CD4-positive, alpha-beta T cell treated with Interleukin-15 for 4 hours (primary cell): Measurements from ENCODE around the gene NRXN3.

Experiments used
- DNase-seq: peaks from one replicate; pipeline ENCODE4 v3.0.0-alpha.2; 2020; ENCODE audit warnings: low spot score

NRXN3 gene

GRCh38 chr14:79150226-79150625, 980.1 kb downstream of the NRXN3 start:
- DNase-seq: no peak

DNA sequence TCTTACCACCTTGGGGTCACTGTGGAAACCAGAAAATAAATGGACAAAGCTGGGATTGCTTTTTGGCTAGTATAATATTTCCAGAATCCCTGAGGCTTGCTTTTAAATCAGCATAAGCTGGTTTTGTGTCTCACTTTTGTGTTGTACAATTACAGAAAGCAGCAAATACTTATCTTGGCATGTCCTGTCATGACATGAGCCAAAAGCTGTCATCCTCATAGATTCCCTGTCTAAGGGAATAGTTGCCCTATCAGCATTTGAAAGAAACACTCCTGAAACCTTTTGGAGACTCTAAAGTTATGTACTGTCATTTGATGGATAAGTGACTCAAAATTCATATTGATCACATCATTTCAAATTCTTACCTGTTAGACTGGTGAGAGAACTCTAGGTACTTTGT, 987.2 kb downstream of the NRXN3 start:
- DNase-seq: no peak

DNA sequence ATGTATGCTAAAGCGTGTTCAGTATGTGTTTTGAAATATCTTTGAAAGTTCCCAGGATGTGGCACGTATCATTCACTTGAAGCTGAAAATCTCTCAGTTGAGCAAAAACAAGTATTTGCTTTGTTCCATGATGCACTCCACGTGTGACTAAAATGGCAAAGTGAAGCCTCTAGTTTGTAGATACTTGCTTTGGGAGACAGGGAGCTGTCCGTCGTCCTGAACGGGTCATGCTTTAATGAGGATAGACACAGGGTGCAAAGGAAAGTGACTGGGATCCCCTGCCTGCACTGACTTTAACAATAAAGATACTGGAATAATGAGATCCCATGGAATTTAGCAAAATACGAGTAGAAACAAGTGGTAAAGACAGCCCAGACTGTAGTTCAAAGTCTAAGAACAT, 991.4 kb downstream of the NRXN3 start:
- DNase-seq: no peak

DNA sequence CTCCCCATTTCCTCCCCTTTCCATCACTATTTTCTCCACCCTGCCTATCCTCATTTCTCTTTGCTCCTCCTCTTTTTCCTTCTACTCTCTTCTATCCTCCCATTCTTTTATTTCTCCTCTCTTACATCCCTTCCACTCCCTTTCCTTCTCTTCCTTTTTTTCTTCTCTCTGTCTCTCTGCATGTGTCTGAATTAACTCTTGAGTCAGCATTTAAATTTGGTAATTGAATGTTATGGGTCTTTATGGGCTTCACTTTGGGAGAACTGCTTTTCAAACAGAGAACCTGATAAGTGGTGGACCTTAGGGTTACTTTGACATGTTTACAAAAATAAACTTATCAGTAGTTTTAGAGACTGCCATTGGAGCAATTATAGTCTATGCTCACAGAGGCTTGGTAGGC, 992.7 kb downstream of the NRXN3 start:
- DNase-seq: no peak

- no peak for DNase-seq
Measured at GRCh38 chr14:79165471-79166090, 995.4 kb downstream of the NRXN3 start.

GRCh38 chr14:79166171-79166570, 996.0 kb downstream of the NRXN3 start:
- DNase-seq: no peak

DNA sequence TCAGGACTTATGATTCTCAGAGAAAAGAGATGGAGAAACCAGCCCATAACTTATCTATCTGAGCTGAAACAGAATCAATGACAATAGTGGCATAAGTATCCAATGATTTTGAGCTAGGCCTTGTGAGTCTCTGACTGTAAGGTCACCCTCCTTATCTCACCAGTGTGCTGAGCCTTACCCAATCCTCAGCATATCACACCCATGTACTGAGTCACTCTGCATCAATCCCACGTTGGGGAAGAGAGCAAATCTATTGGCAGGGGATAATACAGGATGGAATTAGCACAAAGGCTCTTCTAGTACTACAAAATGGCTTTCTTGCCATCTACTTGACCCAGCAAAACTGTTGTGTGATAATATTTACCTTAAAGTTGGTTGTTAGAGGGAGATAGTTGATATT, 997.8 kb downstream of the NRXN3 start:
- no peak for DNase-seq

DNA sequence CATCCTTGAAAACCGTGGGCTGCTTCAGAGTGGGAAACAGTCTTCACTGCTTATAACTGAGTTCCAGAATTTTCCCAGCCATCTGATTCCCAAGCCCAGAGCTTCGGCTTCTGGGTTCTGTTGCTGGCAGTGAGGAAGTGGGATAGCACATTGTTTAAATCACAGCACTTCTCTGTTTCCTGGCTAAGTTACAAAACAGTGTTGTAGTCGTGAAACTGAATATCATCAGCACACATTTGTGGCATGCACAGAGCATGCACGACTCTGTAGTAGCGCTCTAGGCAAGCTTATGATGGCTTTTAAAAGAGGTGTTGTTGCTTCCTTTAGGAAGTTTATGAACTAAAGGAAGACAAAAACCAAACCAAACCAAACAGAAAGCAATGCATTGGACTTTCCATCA, 1005.5 kb downstream of the NRXN3 start:
- no peak for DNase-seq

GRCh38 chr14:79177106-79177505, 1006.9 kb downstream of the NRXN3 start:
- DNase-seq: no peak

DNA sequence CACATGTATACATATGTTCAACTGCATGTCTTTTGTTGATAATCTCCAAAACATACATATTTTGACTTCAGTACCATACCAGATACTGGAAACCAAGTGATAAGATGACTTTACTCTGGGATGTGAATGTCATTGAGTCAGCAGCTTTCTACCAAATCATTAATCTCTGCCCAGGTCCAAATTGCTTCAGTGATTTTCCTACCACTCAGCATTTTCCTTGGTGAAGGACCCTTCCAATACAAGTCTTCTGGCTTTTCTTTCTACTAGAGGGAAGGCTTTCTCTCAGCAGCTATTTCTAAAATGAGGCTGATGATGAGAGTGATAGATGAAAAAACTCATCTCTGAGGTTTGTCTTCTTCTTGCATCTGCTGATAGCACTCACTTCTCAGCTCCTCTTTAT, 1008.5 kb downstream of the NRXN3 start:
- no peak for DNase-seq

DNA sequence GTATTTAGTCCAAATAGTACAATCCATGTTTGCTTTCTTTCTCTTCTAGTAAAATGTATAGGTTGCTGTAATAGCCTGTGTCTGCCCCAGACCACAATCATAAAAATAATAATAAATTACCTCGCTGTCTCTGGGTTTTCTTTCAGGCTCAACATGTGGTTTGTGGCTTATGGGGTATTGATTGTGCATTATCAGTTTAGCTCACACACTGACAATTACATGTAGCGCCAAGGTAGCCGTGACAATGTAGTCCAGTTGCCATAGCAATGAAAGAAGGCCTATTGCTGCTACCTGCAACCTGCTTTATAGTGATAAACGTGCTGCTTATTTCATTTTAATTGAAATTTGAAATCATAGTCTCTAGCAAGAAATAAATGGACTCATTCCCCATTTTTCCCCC, 1009.8 kb downstream of the NRXN3 start:
- DNase-seq: no peak

GRCh38 chr14:79180656-79181055, 1010.5 kb downstream of the NRXN3 start:
- no peak for DNase-seq

DNA sequence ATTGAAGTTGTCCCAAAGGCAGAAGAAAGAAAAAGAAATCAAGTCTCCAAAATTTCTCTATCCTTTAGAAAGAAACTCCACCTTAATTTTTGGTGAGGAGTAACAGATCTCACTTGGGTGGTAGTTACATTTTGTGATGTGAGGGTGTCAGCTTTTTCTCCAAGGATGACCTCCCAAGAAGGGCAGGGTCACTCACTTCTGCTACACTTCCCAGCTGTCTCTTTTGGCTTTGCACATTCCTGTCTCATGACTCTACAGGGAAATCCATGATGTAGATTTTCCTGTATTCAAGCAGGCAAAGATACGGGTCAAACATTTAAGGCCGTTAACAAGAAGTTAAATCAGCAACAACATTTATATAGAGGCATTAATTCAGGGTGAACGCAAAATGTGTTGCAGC, 1016.4 kb downstream of the NRXN3 start:
- DNase-seq: no peak

DNA sequence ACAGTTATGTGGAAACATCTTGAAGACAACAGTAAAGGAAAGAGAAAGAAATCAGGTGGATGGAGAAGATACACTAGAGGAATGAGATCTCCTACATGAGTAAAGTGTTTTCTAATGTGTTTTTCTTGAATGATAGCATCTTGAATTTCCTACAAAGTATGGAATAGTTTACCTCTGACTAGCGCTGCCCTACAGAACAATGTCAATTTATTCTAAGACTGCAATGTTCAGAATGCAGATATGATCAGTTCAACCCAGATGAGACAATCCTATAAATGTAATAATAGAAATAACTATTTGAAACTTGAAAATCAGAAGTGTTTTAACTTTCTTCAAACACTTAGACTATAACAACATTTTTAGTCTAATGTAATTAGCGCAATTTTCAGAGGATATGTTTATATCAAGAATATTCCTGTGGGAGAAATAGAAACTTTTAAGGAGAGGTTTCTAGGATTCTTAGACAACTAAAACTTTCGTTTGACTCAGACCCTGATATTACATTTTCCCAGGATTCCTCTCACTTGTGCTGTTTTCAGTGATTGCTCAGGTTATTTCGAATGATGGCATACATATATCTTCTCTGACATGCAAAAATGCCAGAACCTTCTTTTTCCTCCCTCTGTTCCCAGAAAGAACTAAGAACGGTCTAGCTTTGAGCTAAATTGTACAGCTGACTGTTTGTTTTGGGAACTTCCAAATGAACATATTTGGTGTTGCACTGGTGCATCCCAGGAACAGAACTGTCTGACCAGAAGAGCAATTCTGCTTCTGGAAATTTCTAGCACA, 1023.7 kb downstream of the NRXN3 start:
- DNase-seq: no peak

- DNase-seq: no peak
Measured at GRCh38 chr14:79196216-79196615, 1026.0 kb downstream of the NRXN3 start.

DNA sequence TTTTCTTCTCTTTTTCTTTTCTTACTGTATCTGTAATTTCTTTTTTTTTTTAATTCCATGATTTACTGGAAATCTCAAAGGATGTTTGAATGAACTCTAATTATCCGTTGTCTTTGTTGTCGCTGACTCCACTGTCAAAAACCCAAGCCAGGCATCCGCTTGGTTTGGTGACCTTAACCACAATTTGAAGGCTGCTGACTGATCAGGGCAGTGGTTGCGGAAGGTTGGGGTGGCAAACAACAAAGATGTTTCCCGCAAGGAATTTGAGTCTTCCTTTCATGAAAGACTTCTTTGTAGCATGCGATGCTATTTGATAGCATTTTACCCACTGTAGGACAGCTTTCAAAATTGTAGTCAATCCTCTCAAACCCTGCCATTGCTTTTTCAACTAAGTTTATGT, 1027.3 kb downstream of the NRXN3 start:
- DNase-seq: no peak

- DNase-seq: no peak
Measured at GRCh38 chr14:79199217-79199616, 1029.0 kb downstream of the NRXN3 start.

DNA sequence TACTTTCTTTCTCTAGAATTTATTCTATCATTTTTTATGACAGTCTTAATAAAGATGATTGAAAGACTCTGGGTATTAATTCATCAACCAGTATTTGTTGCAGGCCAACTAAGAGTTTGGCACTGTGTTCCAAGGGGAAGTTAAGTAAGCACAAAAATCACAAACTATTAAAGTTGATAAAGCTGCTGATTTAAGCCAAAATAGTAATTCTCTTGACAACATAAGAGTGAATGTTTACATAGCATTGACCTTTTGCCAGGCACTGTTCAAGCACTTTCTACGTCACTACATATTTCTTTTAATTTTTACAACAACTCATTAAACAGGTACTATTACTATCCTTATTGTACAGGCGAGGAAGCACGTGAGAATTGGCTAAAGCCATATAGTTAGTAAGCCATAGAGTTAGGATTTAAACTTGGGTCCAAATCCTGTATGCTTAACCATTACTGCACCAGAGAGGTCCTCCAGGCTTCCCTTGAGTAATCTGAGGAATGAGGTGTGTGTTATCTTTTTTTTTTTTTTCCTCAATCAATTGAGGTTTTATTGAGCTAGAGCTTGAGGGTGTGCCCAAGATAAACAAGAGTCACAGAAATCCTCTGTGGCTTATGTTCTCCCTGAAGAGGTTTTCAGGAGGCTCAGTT, 1031.5 kb downstream of the NRXN3 start:
- DNase-seq: no peak

DNA sequence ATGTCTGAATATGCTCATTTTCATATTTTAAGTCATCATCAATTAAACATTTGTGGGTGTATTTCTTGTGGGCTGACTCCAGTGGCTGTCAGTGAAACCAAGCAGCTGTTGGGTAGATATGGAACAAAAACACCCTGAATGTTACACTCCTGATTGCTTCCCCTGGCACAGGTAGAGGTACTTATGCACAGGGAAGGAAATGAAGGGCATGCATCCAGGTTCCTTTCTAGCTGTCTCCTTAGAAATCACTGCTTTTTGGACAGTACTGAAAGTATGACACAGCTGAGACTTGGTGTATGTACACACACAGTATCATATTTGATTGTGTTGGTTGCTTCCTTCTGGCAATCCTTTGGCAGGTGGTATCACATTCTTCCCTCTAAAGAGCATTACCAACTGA, 1034.4 kb downstream of the NRXN3 start:
- DNase-seq: no peak

- DNase-seq: no peak
Measured at GRCh38 chr14:79209418-79209817, 1039.2 kb downstream of the NRXN3 start.

DNA sequence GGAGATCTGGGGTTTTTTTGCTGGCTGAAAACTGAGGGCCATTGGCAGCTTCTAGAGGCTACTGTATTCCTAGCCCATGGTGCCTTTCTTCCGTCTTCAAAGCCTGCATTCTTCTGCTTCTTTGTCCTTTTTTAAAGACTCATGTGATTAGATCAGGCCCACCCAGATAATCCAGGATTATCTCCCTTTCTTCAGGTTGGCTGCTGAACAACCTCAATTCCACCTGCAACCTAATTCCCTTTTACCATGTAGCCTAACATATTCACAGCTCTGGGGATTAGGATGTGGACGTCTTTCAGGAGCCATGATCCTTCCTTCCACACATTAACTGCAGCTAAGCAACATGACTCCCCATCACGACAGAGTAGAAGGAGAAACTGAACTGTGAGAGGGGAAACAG, 1055.6 kb downstream of the NRXN3 start:
- no peak for DNase-seq

- DNase-seq: no peak
Measured at GRCh38 chr14:79229383-79229909, 1059.3 kb downstream of the NRXN3 start.

DNA sequence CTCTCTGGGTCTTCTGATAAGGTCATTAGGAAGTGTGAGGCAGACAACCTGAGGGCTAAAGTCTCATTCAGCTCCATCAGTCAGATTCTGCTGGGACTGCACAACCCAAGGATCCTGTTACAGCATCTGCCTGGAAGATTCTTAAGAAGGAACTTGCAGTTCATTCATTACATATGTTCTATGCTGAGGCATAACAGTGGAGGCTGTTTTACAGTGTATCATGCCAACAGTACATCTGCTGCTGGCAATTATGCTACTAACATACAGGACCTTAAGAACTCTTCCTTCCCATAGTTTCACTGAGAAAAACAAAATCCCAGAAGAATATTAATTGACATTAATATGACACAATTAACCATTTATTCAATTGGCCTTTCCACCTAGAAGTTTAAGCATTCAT, 1072.5 kb downstream of the NRXN3 start:
- DNase-seq: no peak
